ENCODE results near the gene MACROD2. TPM values are rescaled to one million over a fixed set of nuclear protein-coding genes. Genes with fewer than 3 reads are reported as not detected.

Gene MACROD2
- total and polyA plus RNA-seq, 11 donors, result 0.54 to 5.4 (median 2.4) TPM

GRCh38 chr20:16040742-16041141 lies 2045.4 kb downstream of the MACROD2 start:
- Histone ChIP-seq H3K27me3 (no peaks in the 10 kb centered on the region), H3K4me3 (no peak overlapping the region), H3K9me3 (no peaks in the 10 kb centered on the region), H3K27ac (no peak overlapping the region), H3K4me1 (no peaks in the 10 kb centered on the region), H3K36me3 (no peaks in the 10 kb centered on the region)
- intact Hi-C loops (cut with DNase I), result no loop called here
- DNase-seq, result no peak
- TF ChIP-seq POLR2A (IDR thresholded peaks at IDR 0.05), result no peak
- TF ChIP-seq CTCF (IDR thresholded peaks at IDR 0.05), result no peak
- no peak for ATAC-seq

- TF ChIP-seq CTCF (IDR thresholded peaks at IDR 0.05), result no peak
These were observed 2047.4 kb downstream of the MACROD2 start for GRCh38 chr20:16042731-16043130.

DNA sequence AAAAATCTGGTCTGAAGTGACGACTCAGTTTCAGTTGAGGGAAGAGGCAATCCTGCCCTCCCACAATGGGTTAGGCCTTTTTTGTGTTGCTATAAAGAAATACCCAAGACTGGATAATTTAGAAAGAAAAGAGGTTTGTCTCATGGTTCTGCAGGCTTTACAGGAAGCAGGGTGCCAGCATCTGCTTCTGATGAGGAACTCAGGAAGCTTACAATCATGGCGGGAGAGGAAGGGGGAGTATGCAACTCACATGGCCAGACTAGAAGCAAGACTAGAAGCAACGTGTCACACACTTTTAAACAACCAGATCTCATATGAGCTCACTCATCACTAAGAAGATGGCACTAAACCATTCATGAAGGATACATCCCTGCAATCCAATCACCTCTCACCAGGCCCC lies 2048.6 kb downstream of the MACROD2 start:
- Histone ChIP-seq H3K4me3 (no peak overlapping the region), H3K36me3 (no peaks in the 10 kb centered on the region), H3K9me3 (no peaks in the 10 kb centered on the region), H3K27me3 (no peaks in the 10 kb centered on the region), H3K4me1 (no peaks in the 10 kb centered on the region), H3K27ac (no peak overlapping the region)
- WGBS, 4 donors, result 65 to 86% (median 67%) methylated on average over 3 of the region's 3 CpGs
- no peak for ATAC-seq
- TF ChIP-seq CTCF (IDR thresholded peaks at IDR 0.05), result no peak
- TF ChIP-seq POLR2A (IDR thresholded peaks at IDR 0.05), result no peak
- DNase-seq, result no peak
- intact Hi-C loops (cut with DNase I), result no loop called here

More at GRCh38 chr20:16042731-16043130, 2047.4 kb downstream of the MACROD2 start:
- 88 to 94% (median 90%) methylated on average over 1 of the region's 1 CpG for WGBS, 4 donors
- no peaks in the 10 kb centered on the region for H3K4me1 ChIP-seq
- no peak for DNase-seq
- no peak overlapping the region for H3K4me3 ChIP-seq
- no peaks in the 10 kb centered on the region for H3K9me3 ChIP-seq
- H3K27me3 ChIP-seq, result no peaks in the 10 kb centered on the region
- H3K36me3 ChIP-seq, result no peaks in the 10 kb centered on the region
- intact Hi-C loops (cut with DNase I), result no loop called here
- ATAC-seq, result no peak
- H3K27ac ChIP-seq, result no peak overlapping the region

- ATAC-seq (no peak), DNase-seq (no peak)
- intact Hi-C loops (cut with DNase I), result no loop called here
- TF ChIP-seq POLR2A (IDR thresholded peaks at IDR 0.05) (no peak), CTCF (IDR thresholded peaks at IDR 0.05) (no peak)
- no peaks in the 10 kb centered on the region for H3K27me3 ChIP-seq
- WGBS, 4 donors, result 84 to 96% (median 94%) methylated on average over 1 of the region's 1 CpG
- H3K4me3 ChIP-seq, result no peak overlapping the region
- no peak overlapping the region for H3K27ac ChIP-seq
- peaks cover 0 to 3% (median 0%) of the 10 kb centered on the region in 12 donors for H3K4me1 ChIP-seq
- H3K36me3 ChIP-seq, result no peaks in the 10 kb centered on the region
- no peaks in the 10 kb centered on the region for H3K9me3 ChIP-seq
These were observed 2053.6 kb downstream of the MACROD2 start for GRCh38 chr20:16048876-16049275.
